Measurements from ENCODE around the gene PTPDC1.

The PTPDC1 gene, protein sequence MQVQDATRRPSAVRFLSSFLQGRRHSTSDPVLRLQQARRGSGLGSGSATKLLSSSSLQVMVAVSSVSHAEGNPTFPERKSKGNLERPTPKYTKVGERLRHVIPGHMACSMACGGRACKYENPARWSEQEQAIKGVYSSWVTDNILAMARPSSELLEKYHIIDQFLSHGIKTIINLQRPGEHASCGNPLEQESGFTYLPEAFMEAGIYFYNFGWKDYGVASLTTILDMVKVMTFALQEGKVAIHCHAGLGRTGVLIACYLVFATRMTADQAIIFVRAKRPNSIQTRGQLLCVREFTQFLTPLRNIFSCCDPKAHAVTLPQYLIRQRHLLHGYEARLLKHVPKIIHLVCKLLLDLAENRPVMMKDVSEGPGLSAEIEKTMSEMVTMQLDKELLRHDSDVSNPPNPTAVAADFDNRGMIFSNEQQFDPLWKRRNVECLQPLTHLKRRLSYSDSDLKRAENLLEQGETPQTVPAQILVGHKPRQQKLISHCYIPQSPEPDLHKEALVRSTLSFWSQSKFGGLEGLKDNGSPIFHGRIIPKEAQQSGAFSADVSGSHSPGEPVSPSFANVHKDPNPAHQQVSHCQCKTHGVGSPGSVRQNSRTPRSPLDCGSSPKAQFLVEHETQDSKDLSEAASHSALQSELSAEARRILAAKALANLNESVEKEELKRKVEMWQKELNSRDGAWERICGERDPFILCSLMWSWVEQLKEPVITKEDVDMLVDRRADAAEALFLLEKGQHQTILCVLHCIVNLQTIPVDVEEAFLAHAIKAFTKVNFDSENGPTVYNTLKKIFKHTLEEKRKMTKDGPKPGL

GRCh38 chr9:94084314-94084713, at the start of gene PTPDC1:
TSS of gene PTPDC1 (plus strand) at chr9:94084464. CDS start at chr9:94084531, 67 bp downstream.
- no peak for DNase-seq (ENCODE audit: low read depth in 2 of 2)

DNA sequence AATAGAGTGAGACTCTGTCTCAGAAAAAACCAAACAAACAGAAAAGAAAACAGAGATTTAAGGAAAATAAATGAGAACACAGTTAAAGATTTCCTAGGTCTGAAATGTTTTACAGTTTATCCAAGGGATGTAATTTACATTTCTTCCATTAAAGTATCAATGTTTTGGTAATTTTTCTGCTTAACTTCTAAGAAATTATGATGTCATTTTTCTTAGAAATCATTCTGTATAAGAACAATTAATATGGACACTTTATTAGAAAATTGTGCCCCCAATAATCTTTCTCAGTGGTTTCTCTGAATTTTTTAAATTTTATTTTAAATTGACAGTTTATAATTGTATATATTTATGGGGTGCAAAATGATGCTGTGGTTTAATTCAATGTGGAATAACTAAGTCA, 49.8 kb upstream of the PTPDC1 start:
- no peak for DNase-seq (ENCODE audit: low read depth in 2 of 2)

DNA sequence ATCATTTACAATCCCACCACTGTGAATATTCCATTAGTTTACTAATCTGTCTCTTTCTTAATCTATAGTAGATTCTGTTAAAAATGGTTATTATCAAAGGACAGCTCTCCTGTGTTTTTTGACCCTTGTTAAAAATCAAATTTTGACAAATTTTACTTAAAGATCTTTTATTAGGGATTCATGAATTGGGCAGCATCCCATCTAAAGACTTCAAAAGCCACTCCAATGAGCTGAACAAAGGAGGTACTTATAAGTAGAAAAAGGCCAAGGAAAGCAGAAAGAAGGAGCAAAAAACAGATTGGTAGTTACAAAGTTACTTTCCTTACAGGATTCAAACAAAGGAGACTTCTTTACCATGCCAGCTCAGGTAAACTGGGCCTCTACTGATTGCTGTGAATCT, 44.5 kb upstream of the PTPDC1 start:
- DNase-seq (ENCODE audit: low read depth in 2 of 2): no peak

DNA sequence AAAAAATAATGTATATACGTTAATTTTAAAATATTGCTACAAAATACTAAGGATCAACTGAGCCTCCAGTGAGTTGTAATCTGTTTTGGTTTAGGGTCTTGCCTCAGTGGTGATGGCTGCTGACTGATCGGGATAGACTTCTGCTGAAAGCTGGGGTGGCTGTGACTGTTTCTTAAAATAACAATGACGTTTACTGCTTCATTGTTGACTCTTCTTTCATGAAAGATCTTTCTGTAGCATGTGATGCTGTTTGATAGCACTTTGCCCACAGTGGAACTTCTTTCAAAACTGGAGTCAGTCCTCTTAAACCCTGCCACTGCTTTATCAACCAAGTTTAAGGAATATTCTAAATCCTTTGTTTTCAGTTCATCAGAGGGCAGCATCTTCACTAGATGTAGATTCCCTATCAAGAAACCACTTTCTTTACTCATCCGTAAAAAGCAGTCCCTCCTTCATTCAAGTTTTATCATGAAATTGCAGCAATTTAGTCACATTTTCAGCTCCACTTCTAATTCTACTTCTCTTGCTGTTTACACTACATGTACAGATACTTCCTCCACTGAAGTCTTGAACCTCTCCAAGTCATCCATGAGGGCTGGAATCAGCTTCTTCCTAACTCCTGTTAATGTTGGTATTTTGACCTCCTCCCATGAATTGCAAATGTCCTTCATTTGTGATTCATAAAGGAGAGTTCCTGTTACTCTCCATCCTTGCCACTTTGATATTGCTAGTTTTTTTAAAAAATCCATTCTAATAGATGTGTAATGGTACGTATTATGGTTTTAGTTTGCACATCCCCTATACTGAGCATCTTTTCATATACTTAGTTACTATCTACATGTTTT, 41.5 kb upstream of the PTPDC1 start:
- DNase-seq (ENCODE audit: low read depth in 2 of 2): no peak

DNA sequence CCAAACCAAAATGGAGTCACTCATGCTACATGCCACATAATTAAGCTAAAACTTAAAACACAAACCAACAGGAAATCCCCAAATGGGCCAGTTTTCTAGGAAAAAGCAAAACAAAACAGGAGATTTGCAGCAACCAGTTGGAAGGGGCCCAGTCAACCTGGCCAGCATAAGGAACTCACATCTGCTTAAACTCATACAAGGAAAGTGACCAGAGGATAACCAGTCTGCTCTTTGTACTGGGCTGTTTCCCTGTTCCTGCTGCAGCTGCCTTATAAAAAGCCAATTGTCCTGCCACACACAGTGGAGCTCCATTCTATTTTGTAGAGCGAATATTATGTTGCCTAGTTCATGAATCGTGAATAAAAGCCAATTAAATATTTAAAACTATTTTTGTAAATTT, 29.5 kb upstream of the PTPDC1 start:
- DNase-seq (ENCODE audit: low read depth in 2 of 2): no peak

DNA sequence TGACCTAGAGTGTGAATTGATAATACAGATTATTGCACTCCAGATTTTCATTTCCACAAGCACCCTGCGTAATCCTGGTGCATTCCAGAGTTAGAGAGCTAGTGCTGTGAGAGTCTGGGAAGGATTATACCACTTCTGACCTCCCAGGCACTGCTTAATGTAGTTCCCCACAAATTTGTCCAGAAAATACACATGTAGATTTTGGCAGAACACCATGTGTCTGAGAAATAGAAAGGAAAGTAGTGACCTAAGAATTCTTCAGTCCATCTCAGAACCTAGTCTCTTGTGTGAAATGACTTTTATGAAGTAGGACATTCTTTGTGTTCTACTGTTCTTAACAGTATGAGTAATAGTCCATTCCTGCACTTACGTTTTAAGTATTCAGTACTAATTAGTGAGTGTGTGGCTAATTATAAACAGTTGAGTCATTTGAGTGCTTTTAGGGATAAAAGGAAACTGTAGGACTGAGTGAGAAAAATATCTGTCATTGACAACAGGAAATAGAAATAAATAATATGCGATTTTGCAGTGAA, 27.8 kb upstream of the PTPDC1 start:
- DNase-seq (ENCODE audit: low read depth in 2 of 2): no peak

GRCh38 chr9:94057918-94058317, 26.3 kb upstream of the PTPDC1 start:
- no peak for DNase-seq (ENCODE audit: low read depth in 2 of 2)

- no peak for DNase-seq (ENCODE audit: low read depth in 2 of 2)
Measured at GRCh38 chr9:94061864-94062263, 22.4 kb upstream of the PTPDC1 start.

DNA sequence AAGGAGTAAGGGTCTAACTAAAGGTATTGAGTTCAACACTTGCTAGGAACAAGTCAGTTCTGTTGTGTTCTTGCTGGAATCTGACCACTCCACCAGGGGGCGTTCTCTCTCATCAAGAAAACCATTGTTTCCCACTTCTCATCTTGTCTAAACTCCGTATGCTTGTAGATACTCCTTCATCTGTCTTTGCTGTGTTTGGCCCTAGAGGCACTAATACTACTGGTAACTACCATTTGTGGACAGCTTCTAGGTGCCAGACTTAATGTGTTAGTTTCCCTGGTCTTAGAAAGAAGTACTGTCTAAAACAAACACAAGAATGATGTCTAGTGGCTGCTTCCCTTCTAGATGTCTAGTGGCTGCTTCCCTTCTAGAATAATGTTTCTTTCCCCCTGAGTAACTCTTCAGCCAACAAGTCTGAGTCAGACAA, 18.7 kb upstream of the PTPDC1 start:
- DNase-seq (ENCODE audit: low read depth in 2 of 2): peak; percentile 36 to 60

GRCh38 chr9:94068257-94068656, 16.0 kb upstream of the PTPDC1 start:
- no peak for DNase-seq (ENCODE audit: low read depth in 2 of 2)

DNA sequence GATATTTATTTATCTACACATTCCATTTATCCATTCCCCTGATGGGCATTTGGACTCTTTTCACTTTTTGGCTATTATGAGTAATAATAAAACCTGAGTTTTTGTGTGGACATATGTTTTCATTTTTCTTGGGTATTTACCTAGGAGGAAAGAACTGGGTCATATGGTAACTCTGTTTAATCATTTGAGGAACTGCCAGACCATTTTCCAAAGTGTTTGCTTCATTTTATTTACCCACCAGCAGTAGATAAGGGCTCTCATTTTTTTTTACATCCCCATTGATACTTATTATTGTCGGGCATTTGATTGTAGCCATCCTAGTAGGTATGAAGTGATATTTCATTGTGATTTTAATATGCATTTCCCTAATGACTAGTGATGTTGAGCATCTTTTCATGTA, 7.7 kb upstream of the PTPDC1 start:
- DNase-seq (ENCODE audit: low read depth in 2 of 2): no peak

- DNase-seq (ENCODE audit: low read depth in 2 of 2): no peak
Measured at GRCh38 chr9:94078086-94078485, 6.2 kb upstream of the PTPDC1 start.

DNA sequence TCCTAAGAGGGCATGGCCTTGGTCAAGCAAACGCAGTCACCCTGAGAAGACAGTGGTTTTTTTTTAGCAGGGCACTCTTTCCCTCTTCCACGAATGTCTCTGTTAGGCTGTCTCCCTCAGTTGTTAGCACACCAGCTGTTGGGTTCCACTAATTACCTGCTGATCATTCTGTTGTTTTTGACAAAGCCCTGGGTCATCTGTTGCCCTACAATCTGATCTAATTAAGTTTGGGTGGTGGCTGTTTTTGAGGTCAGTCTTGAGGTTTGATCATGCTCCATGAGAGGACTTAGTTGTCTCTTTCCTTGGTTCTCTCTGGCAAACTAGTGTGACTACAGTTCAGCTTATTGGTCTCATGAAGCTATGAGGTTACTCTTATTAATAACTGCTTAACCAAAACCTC, 5.0 kb upstream of the PTPDC1 start:
- no peak for DNase-seq (ENCODE audit: low read depth in 2 of 2)

- no peak for DNase-seq (ENCODE audit: low read depth in 2 of 2)
Measured at GRCh38 chr9:94080249-94080648, 4.0 kb upstream of the PTPDC1 start.

- no peak for DNase-seq (ENCODE audit: low read depth in 2 of 2)
Measured at GRCh38 chr9:94081435-94081834, 2.8 kb upstream of the PTPDC1 start.

GRCh38 chr9:94081864-94082463, 2.3 kb upstream of the PTPDC1 start:
- DNase-seq (ENCODE audit: low read depth in 2 of 2): no peak

- no peak for DNase-seq (ENCODE audit: low read depth in 2 of 2)
Measured at GRCh38 chr9:94082553-94082952, 1.7 kb upstream of the PTPDC1 start.

DNA sequence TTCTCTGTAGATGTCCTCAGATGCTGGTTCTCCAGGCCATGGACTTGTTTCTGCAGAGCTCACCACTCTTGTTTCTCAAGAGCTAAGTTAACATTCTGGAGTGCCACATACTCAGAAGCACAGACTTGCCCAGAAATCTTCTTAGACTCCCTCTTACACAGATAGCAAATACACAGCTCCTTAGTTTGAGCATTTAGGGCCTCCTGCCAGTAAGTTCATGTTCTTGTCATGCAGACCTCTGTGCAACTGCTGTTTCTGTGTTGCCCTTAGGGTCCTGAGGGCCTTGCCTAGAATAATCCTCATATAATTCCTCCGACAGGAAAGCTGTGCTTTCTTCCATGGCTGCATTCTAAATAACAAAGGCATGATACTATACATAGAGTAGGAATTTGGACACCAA, 1.3 kb upstream of the PTPDC1 start:
- DNase-seq (ENCODE audit: low read depth in 2 of 2): no peak

GRCh38 chr9:94083384-94083783, 880 bp upstream of the PTPDC1 start:
- no peak for DNase-seq (ENCODE audit: low read depth in 2 of 2)

- DNase-seq (ENCODE audit: low read depth in 2 of 2): no peak
Measured at GRCh38 chr9:94085062-94085639, 887 bp downstream of the PTPDC1 start.
